CD8-positive, alpha-beta memory T cell (primary cell): ENCODE measurements around the gene SLC1A2. TPM values are rescaled to one million over a fixed set of nuclear protein-coding genes. Genes with fewer than 3 reads are reported as not detected.

ENCODE experiments used
- CTCF ChIA-PET: fragments of 350-600 bp; sonication (Branson Sonifier 250); formaldehyde crosslinking; loops from one replicate; lab custom pipeline; 2021; ENCODE audit warnings: antibody characterized with exemption; lab: Charles Lee
- POLR2A ChIA-PET: fragments of 350-600 bp; sonication (Branson Sonifier 250); formaldehyde crosslinking; loops from one replicate; lab custom pipeline; 2021; ENCODE audit warnings: antibody characterized with exemption; lab: Charles Lee
- DNase-seq, 5 donors: peaks; one replicate each; pipeline versions ENCODE4 v3.0.0 to v3.0.0-alpha.2; 2020 to 2022; ENCODE audit warnings: mixed read lengths in 1 of 5
- H3K27ac ChIP-seq: one replicate; pipeline ENCODE4 v1.7.0; 2013; ENCODE audit warnings: low read depth, mild to moderate bottlenecking, low read length, moderate library complexity
- H3K27me3 ChIP-seq: 2 replicates; pipeline ENCODE4 v1.7.0; 2013; ENCODE audit warnings: low read length, mild to moderate bottlenecking; ENCODE audit not compliant: insufficient read depth, poor library complexity, severe bottlenecking
- H3K36me3 ChIP-seq: 2 replicates; pipeline ENCODE4 v1.7.0; 2013; ENCODE audit warnings: mild to moderate bottlenecking, low read length, moderate library complexity; ENCODE audit not compliant: insufficient read depth
- H3K4me1 ChIP-seq: 2 replicates; pipeline ENCODE4 v1.7.0; 2013; ENCODE audit warnings: mild to moderate bottlenecking, low read length, moderate library complexity; ENCODE audit not compliant: insufficient read depth
- H3K4me3 ChIP-seq: 2 replicates; pipeline ENCODE4 v1.7.0; 2013; ENCODE audit warnings: mild to moderate bottlenecking, low read length
- H3K9me3 ChIP-seq: 2 replicates; pipeline ENCODE4 v1.7.0; 2013; ENCODE audit warnings: mild to moderate bottlenecking, low read length
- H3K27ac Mint-ChIP-seq, 8 donors: one replicate each; pipeline ENCODE4 v1.8.0; 2020 to 2021; ENCODE audit warnings: mixed read lengths in 8 of 8, mild to moderate bottlenecking in 6 of 8, inconsistent platforms in 3 of 8, moderate library complexity in 3 of 8
- H3K27me3 Mint-ChIP-seq, 2 donors: one replicate each; pipeline ENCODE4 v1.8.0; 2020 to 2021; ENCODE audit warnings: mixed read lengths in 2 of 2, mild to moderate bottlenecking in 1 of 2, moderate library complexity in 1 of 2
- H3K36me3 Mint-ChIP-seq, 3 donors: one replicate each; pipeline ENCODE4 v1.8.0; 2020 to 2021; ENCODE audit warnings: mixed read lengths in 3 of 3, inconsistent platforms in 1 of 3, mild to moderate bottlenecking in 1 of 3
- H3K4me1 Mint-ChIP-seq, 3 donors: one replicate each; pipeline ENCODE4 v1.8.0; 2020 to 2021; ENCODE audit warnings: mixed read lengths in 3 of 3, inconsistent platforms in 1 of 3, mild to moderate bottlenecking in 1 of 3
- H3K4me3 Mint-ChIP-seq, 7 donors: one replicate each; pipeline ENCODE4 v1.8.0; 2020 to 2021; ENCODE audit warnings: mixed read lengths in 7 of 7, mild to moderate bottlenecking in 6 of 7, moderate library complexity in 4 of 7, inconsistent platforms in 2 of 7
- H3K9me3 Mint-ChIP-seq, 5 donors: one replicate each; pipeline ENCODE4 v1.8.0; 2020 to 2022; ENCODE audit warnings: mixed read lengths in 5 of 5, mild to moderate bottlenecking in 3 of 5, moderate library complexity in 2 of 5, inconsistent platforms in 1 of 5
- polyA plus RNA-seq: library from polyadenylated mRNA; unstranded; fragments of 300-500 nt; fragmentation: Illumina TruSeq; gene quantifications from one replicate; pipeline ENCODE4 v1.2.3, GENCODE V29; 2021
- total RNA-seq, 2 experiments: library from RNA; stranded (reverse); gene quantifications; one replicate each; pipeline ENCODE4 v1.2.3, GENCODE V29; 2021

The SLC1A2 gene
- total and polyA plus RNA-seq, 3 experiments from 2014 or later: 0.03 TPM; not detected in 2

DNA sequence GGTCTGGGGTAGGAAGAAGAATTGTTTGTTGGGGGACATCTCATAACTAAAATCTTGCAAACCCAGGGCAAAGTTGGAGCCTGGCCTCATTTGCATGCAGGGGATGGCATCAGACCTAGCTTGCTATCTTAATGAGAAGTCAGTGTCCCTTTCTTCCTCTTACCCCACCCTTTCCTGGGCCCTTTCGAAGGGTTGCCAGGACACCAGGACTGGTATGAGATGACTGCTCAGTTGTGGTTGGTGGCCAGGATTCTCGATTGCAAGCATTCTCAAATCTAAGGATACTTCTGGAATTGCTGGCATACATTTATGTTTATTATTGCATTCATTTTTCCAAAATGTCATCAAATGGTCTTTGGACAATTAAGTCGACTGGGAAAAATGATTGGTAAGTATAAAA, 131.0 kb downstream of the SLC1A2 start:
- no peaks in the 10 kb centered on the region for H3K9me3 Mint-ChIP-seq
- Histone ChIP-seq H3K27me3 (no peaks in the 10 kb centered on the region), H3K9me3 (no peaks in the 10 kb centered on the region), H3K4me3 (no peak overlapping the region), H3K4me1 (no peaks in the 10 kb centered on the region), H3K27ac (no peak overlapping the region), H3K36me3 (no peaks in the 10 kb centered on the region)
- POLR2A ChIA-PET: no interaction called here
- CTCF ChIA-PET: interaction anchor here (1.0 to 1.7 kb wide), 3 partner anchors 17 to 363 kb away, joined by 3 to 4 read pairs (median 3); no protein-coding TSS in a partner anchor
- H3K4me3 Mint-ChIP-seq: no peak overlapping the region
- H3K36me3 Mint-ChIP-seq: peaks cover 0 to 15% (median 0%) of the 10 kb centered on the region in 3 donors
- H3K27me3 Mint-ChIP-seq: peaks cover 0 to 1% of the 10 kb centered on the region in 2 donors
- peak overlapping the region in 1 of 8 donors; percentile 68 for H3K27ac Mint-ChIP-seq
- peaks cover 2 to 13% (median 11%) of the 10 kb centered on the region in 3 donors for H3K4me1 Mint-ChIP-seq
- no peak for DNase-seq

DNA sequence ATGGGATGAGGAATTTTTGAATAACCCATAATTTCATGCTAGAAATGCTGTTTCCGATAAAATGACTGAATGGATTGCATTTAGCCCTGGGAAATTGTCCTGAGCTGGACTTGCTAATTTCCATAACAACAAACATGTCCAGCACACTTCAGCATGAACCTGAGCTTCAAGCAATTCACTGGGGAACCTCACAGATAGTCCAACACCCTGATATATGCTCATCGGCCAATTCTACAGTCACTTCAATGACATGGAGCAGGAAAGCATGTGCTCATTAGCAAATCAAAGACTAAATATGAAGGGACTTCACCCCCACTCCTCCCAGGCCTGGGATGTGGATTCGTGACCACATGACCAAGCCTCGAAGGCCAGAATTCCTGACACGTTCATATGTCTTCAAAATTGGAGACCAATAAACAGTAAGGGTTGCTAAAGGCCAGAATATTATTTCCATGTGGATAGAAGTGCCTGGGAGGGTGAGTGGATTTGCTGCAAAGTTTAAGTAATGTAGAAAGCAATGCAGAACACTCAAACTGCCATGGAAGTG, 131.9 kb downstream of the SLC1A2 start:
- no peak overlapping the region for H3K4me3 ChIP-seq
- peaks cover 4 to 11% (median 10%) of the 10 kb centered on the region in 3 donors for H3K4me1 Mint-ChIP-seq
- ChIA-PET CTCF (interaction anchor here (1.1 to 1.7 kb wide), 2 partner anchors 41 to 362 kb away, joined by 3 read pairs; no protein-coding TSS in a partner anchor), POLR2A (no interaction called here)
- no peak overlapping the region for H3K4me3 Mint-ChIP-seq
- H3K9me3 ChIP-seq: no peaks in the 10 kb centered on the region
- H3K4me1 ChIP-seq: no peaks in the 10 kb centered on the region
- H3K27ac Mint-ChIP-seq: no peak overlapping the region
- no peaks in the 10 kb centered on the region for H3K9me3 Mint-ChIP-seq
- peaks cover 0 to 1% of the 10 kb centered on the region in 2 donors for H3K27me3 Mint-ChIP-seq
- H3K27me3 ChIP-seq: no peaks in the 10 kb centered on the region
- H3K27ac ChIP-seq: no peak overlapping the region
- DNase-seq: no peak
- H3K36me3 ChIP-seq: no peaks in the 10 kb centered on the region
- H3K36me3 Mint-ChIP-seq: peaks cover 0 to 15% (median 0%) of the 10 kb centered on the region in 3 donors

DNA sequence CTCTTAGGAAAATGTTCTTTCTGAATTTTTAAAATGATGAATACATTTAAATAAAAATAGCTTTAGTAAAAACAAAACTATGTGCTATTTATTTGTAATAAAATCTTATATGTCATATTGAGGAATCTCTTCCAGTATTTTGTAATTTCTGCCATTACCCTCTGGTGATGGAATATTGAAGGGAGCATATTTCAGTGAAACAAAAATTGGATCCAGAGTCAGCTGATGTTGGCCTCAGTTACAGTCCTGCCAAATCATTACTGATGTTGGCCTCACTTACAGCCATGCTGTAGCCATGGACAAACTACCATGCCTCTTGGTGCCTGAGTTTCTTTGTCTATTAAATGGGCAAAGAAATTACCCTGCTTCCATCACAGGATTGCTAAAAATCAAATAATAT, 133.2 kb downstream of the SLC1A2 start:
- H3K27me3 Mint-ChIP-seq: peaks cover 0 to 1% of the 10 kb centered on the region in 2 donors
- no peaks in the 10 kb centered on the region for H3K9me3 ChIP-seq
- DNase-seq: no peak
- CTCF ChIA-PET: no interaction called here
- no peak overlapping the region for H3K4me3 Mint-ChIP-seq
- H3K4me1 Mint-ChIP-seq: peaks cover 5 to 11% (median 6%) of the 10 kb centered on the region in 3 donors
- no peak overlapping the region for H3K27ac Mint-ChIP-seq
- no peak overlapping the region for H3K27ac ChIP-seq
- no peaks in the 10 kb centered on the region for H3K9me3 Mint-ChIP-seq
- no peaks in the 10 kb centered on the region for H3K36me3 ChIP-seq
- no peaks in the 10 kb centered on the region for H3K27me3 ChIP-seq
- H3K4me3 ChIP-seq: no peak overlapping the region
- peaks cover 0 to 11% (median 0%) of the 10 kb centered on the region in 3 donors for H3K36me3 Mint-ChIP-seq
- no peaks in the 10 kb centered on the region for H3K4me1 ChIP-seq
- POLR2A ChIA-PET: no interaction called here

DNA sequence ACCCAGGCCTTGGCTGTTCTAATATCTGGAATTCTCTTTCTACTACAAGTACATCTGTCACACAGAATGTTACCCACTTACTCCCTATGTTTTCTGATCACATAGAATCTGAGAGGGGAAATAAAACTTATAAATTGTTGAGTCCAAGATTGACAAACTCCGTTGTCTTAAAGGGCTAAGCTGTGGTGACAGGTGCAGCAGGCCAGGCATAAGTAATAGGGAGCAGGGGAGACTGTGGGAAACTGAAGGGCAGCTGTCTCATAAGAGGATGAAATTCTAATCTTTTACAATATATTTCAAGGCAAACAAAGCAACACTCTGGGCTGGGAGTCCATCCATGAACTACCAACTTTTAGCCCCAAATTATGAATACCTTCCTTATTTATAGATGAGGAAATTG, 133.9 kb downstream of the SLC1A2 start:
- Histone ChIP-seq H3K4me1 (no peaks in the 10 kb centered on the region), H3K27me3 (no peaks in the 10 kb centered on the region), H3K27ac (no peak overlapping the region), H3K36me3 (no peaks in the 10 kb centered on the region), H3K9me3 (no peaks in the 10 kb centered on the region), H3K4me3 (no peak overlapping the region)
- no peak overlapping the region for H3K4me3 Mint-ChIP-seq
- CTCF ChIA-PET: no interaction called here
- H3K4me1 Mint-ChIP-seq: peaks cover 5 to 11% (median 6%) of the 10 kb centered on the region in 3 donors
- no peaks in the 10 kb centered on the region for H3K9me3 Mint-ChIP-seq
- H3K27ac Mint-ChIP-seq: peak overlapping the region in 1 of 8 donors; percentile 55
- H3K27me3 Mint-ChIP-seq: peaks cover 0 to 1% of the 10 kb centered on the region in 2 donors
- DNase-seq: no peak
- POLR2A ChIA-PET: no interaction called here
- peaks cover 0 to 11% (median 0%) of the 10 kb centered on the region in 3 donors for H3K36me3 Mint-ChIP-seq

DNA sequence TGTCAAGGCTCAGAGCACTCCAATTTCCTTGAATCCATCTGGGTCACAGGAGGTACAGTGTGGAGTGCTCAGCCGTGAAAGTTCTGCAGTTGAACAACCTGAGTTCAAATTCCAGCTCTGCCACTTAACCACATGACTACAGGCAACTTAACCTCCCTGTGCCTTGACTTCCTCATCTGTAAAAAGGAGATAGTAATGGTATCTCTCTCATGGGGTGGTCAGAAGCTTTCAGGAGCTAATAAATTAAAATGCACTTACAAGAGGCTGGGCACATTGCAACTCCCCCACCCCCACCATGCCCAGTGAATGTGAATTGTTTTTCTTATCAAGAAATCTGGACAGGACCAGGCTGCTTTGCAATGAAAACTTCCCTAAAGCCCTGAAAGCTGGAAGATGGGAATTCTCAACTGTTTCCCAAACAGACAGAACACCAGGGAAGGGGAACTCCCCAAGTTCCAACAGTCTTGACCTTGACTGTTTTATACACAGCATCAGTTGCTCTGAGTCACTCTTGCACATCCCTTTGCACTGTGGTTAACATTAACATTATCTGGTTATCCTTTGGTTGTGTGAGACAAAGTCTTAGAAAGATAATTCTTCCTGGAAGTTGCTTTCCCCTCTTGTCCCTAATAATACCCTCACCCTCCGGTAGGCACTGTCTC, 137.0 kb downstream of the SLC1A2 start:
- ChIA-PET POLR2A (no interaction called here), CTCF (interaction anchor here (1.1 to 1.4 kb wide), 3 partner anchors 9 to 24 kb away, joined by 3 to 4 read pairs (median 3); no protein-coding TSS in a partner anchor)
- no peaks in the 10 kb centered on the region for H3K36me3 ChIP-seq
- H3K9me3 ChIP-seq: no peaks in the 10 kb centered on the region
- Mint-ChIP-seq H3K27ac (peak overlapping the region in 5 of 8 donors; percentile 6 to 76 (median 60)), H3K36me3 (peaks cover 0 to 14% (median 2%) of the 10 kb centered on the region in 3 donors), H3K4me1 (peaks cover 5 to 6% (median 6%) of the 10 kb centered on the region in 3 donors), H3K9me3 (no peaks in the 10 kb centered on the region), H3K27me3 (peaks cover 0 to 1% of the 10 kb centered on the region in 2 donors), H3K4me3 (no peak overlapping the region)
- no peak overlapping the region for H3K27ac ChIP-seq
- H3K4me3 ChIP-seq: no peak overlapping the region
- no peaks in the 10 kb centered on the region for H3K27me3 ChIP-seq
- H3K4me1 ChIP-seq: no peaks in the 10 kb centered on the region
- DNase-seq: no peak

DNA sequence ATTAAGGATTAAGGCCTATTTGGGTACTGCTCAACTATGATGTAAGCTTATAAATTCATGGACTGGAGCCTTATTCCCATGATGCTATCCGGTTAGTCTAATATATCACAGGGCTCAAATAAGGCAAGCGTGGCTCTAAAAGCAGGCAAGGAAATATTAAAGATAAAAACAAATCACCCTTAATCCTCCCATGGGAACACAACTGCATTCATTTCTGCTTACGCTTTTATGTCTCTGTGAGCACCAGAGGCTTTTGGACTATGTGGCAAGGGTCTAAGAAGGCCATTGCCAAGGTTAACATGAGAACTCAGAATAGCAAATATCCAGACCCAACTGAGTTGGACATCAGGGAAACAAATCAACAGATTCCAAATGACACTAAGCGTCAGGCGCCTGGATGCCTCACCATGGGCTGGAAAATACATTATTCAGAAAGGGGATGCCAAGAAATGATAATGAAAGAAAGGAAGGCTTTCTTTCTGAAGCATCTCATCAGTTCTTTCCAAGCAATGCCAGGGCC, 138.1 kb downstream of the SLC1A2 start:
- Mint-ChIP-seq H3K4me1 (peaks cover 6 to 11% (median 8%) of the 10 kb centered on the region in 3 donors), H3K4me3 (no peak overlapping the region), H3K9me3 (no peaks in the 10 kb centered on the region), H3K27me3 (no peaks in the 10 kb centered on the region), H3K36me3 (peaks cover 0 to 8% (median 2%) of the 10 kb centered on the region in 3 donors), H3K27ac (no peak overlapping the region)
- no peaks in the 10 kb centered on the region for H3K4me1 ChIP-seq
- POLR2A ChIA-PET: no interaction called here
- DNase-seq: no peak
- no peak overlapping the region for H3K4me3 ChIP-seq
- no peaks in the 10 kb centered on the region for H3K36me3 ChIP-seq
- H3K27me3 ChIP-seq: no peaks in the 10 kb centered on the region
- H3K27ac ChIP-seq: no peak overlapping the region
- no peaks in the 10 kb centered on the region for H3K9me3 ChIP-seq
- CTCF ChIA-PET: interaction anchor here (1.0 kb wide), 1 partner anchor 13 kb away, joined by 3 read pairs; no protein-coding TSS in a partner anchor

DNA sequence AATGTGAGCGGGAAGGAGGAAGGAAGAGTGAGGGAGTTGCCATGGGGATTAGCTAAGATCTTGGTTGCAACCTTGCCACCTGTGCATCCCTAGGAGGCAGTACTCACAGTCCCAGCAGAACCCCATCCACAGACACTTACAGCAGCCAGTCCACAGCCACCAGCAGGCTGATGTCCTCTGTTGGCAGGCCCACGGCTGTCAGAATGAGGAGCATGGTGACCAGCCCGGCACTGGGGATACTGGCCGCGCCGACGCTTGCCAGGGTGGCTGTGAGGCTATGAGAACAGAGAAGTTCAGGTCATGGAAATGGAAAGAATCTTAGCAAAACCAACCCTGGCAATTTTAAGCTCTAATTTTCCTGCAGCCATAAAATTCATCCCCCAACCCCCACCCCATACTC, 138.6 kb downstream of the SLC1A2 start:
- CTCF ChIA-PET: interaction anchor here (1.0 kb wide), 1 partner anchor 13 kb away, joined by 3 read pairs; no protein-coding TSS in a partner anchor
- no peak overlapping the region for H3K27ac Mint-ChIP-seq
- DNase-seq: no peak
- POLR2A ChIA-PET: no interaction called here
- Histone ChIP-seq H3K36me3 (no peaks in the 10 kb centered on the region), H3K9me3 (no peaks in the 10 kb centered on the region), H3K4me1 (no peaks in the 10 kb centered on the region), H3K27ac (no peak overlapping the region), H3K27me3 (no peaks in the 10 kb centered on the region), H3K4me3 (no peak overlapping the region)
- peaks cover 0 to 6% (median 2%) of the 10 kb centered on the region in 3 donors for H3K36me3 Mint-ChIP-seq
- no peaks in the 10 kb centered on the region for H3K9me3 Mint-ChIP-seq
- H3K4me1 Mint-ChIP-seq: peaks cover 9 to 16% (median 13%) of the 10 kb centered on the region in 3 donors
- H3K4me3 Mint-ChIP-seq: no peak overlapping the region
- no peaks in the 10 kb centered on the region for H3K27me3 Mint-ChIP-seq

DNA sequence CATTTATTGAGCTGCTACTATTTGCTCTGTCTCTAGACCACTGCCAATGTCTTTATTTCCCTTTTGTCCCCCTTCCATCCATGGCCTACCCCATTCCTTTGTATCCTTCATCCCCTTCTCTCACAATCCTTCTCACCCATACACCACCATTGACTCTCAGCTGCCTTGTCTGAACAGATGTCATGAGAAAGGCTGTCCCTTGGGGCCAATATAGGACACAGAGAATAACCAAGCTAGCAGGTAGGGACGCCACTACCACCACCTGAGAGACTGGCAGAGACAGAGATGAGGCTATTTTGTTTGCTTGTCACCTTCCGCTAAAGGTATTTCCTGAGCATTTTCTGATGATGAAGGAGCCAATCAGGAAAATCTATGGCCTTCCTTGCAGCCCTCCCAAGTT, 141.5 kb downstream of the SLC1A2 start:
- Mint-ChIP-seq H3K36me3 (peaks cover 0 to 4% (median 2%) of the 10 kb centered on the region in 3 donors), H3K9me3 (no peaks in the 10 kb centered on the region), H3K4me3 (no peak overlapping the region), H3K4me1 (peaks cover 24 to 37% (median 28%) of the 10 kb centered on the region in 3 donors), H3K27ac (peak overlapping the region in 1 of 8 donors; percentile 18), H3K27me3 (no peaks in the 10 kb centered on the region)
- DNase-seq: no peak
- Histone ChIP-seq H3K4me3 (no peak overlapping the region), H3K9me3 (no peaks in the 10 kb centered on the region), H3K4me1 (peaks cover 9% of the 10 kb centered on the region), H3K27me3 (no peaks in the 10 kb centered on the region), H3K27ac (no peak overlapping the region), H3K36me3 (no peaks in the 10 kb centered on the region)
- ChIA-PET POLR2A (no interaction called here), CTCF (interaction anchor here (0.7 kb wide), 1 partner anchor 222 kb away, joined by 5 read pairs; no protein-coding TSS in a partner anchor)
